HepG2 (cell line): ENCODE data around the gene WDSUB1. TPM values are rescaled to one million over a fixed set of nuclear protein-coding genes. Genes with fewer than 3 reads are reported as not detected.

Experiments
- CEBPG ChIP-seq: IDR thresholded peaks from 2 replicates; pipeline ENCODE4 v1.6.1; 2016
- DNMT3B ChIP-seq: conservative IDR thresholded peaks from 2 replicates; pipeline ENCODE4 v1.6.1; 2016; ENCODE audit warnings: missing biosample characterization, control low read depth
- FOXK2 ChIP-seq: fragments of 450-650 bp; IDR thresholded peaks from 2 replicates; pipeline ENCODE4 v1.6.1; 2016
- GABPA ChIP-seq, 2 experiments: IDR thresholded peaks; 2 replicates each; pipeline ENCODE4 v1.6.1; 2011 to 2016; ENCODE audit warnings: low read depth in 2 of 2, low read length in 1 of 2, missing biosample characterization in 1 of 2, missing genetic modification characterization in 1 of 2
- GMEB1 ChIP-seq: sonication (generic); formaldehyde crosslinking; IDR thresholded peaks from 2 replicates; pipeline ENCODE4 v1.5.1; 2020; ENCODE audit warnings: missing genetic modification reagents, mild to moderate bottlenecking, borderline replicate concordance
- HNF4A ChIP-seq: sonication (generic); formaldehyde crosslinking; IDR thresholded peaks from 2 replicates; pipeline ENCODE4 v1.4.0; 2020; ENCODE audit warnings: missing genetic modification reagents
- IKZF1 ChIP-seq: fragments of 450-650 bp; IDR thresholded peaks from 2 replicates; pipeline ENCODE4 v1.7.1; 2016
- JUND ChIP-seq: sonication (generic); formaldehyde crosslinking; IDR thresholded peaks from 2 replicates; pipeline ENCODE4 v1.8.0; 2022; ENCODE audit warnings: mild to moderate bottlenecking, missing genetic modification reagents
- MXD1 ChIP-seq: sonication (generic); formaldehyde crosslinking; IDR thresholded peaks from 2 replicates; pipeline ENCODE4 v1.4.0; 2020; ENCODE audit warnings: mild to moderate bottlenecking, missing genetic modification reagents
- MXI1 ChIP-seq: IDR thresholded peaks from 3 replicates; pipeline ENCODE4 v1.6.1; 2012; ENCODE audit warnings: low read depth, low read length, inconsistent platforms, borderline replicate concordance
- MYC ChIP-seq: sonication (generic); formaldehyde crosslinking; IDR thresholded peaks from 2 replicates; pipeline ENCODE4 v1.9.0; 2021; ENCODE audit warnings: missing genetic modification reagents, borderline replicate concordance
- NFATC3 ChIP-seq: sonication (generic); formaldehyde crosslinking; IDR thresholded peaks from 2 replicates; pipeline ENCODE4 v1.5.1; 2020; ENCODE audit warnings: mild to moderate bottlenecking, missing genetic modification reagents
- PAWR ChIP-seq: sonication (generic); formaldehyde crosslinking; IDR thresholded peaks from 2 replicates; pipeline ENCODE4 v1.4.0; 2020; ENCODE audit warnings: missing genetic modification reagents, mild to moderate bottlenecking, borderline replicate concordance
- PPARG ChIP-seq: conservative IDR thresholded peaks from 2 replicates; pipeline ENCODE4 v1.6.1; 2016; ENCODE audit warnings: missing biosample characterization, missing genetic modification reagents
- RELA ChIP-seq: sonication (generic); formaldehyde crosslinking; IDR thresholded peaks from 2 replicates; pipeline ENCODE4 v1.4.0; 2020; ENCODE audit warnings: missing genetic modification reagents
- RFX1 ChIP-seq: fragments of 450-650 bp; IDR thresholded peaks from 2 replicates; pipeline ENCODE4 v1.6.1; 2017
- SAP130 ChIP-seq: IDR thresholded peaks from 2 replicates; pipeline ENCODE4 v1.6.1; 2016; ENCODE audit warnings: low read depth
- SMAD3 ChIP-seq: sonication (generic); formaldehyde crosslinking; IDR thresholded peaks from 2 replicates; pipeline ENCODE4 v1.4.0; 2020; ENCODE audit warnings: missing genetic modification reagents
- TRIM24 ChIP-seq: sonication (generic); formaldehyde crosslinking; IDR thresholded peaks from 2 replicates; pipeline ENCODE4 v1.8.0; 2022; ENCODE audit warnings: mild to moderate bottlenecking, missing genetic modification reagents
- ZBTB37 ChIP-seq: sonication (generic); formaldehyde crosslinking; IDR thresholded peaks from 2 replicates; pipeline ENCODE4 v1.4.0; 2020; ENCODE audit warnings: mild to moderate bottlenecking, missing genetic modification reagents
- ZNF160 ChIP-seq: sonication (generic); formaldehyde crosslinking; IDR thresholded peaks from 2 replicates; pipeline ENCODE4 v1.8.0; 2022; ENCODE audit warnings: mild to moderate bottlenecking, inconsistent platforms, missing genetic modification reagents
- ZNF205 ChIP-seq: IDR thresholded peaks from 2 replicates; pipeline ENCODE4 v1.6.1; 2018; ENCODE audit warnings: missing biosample characterization, missing genetic modification reagents
- ZNF232 ChIP-seq: sonication (generic); formaldehyde crosslinking; IDR thresholded peaks from 2 replicates; pipeline ENCODE4 v1.4.0; 2020; ENCODE audit warnings: missing genetic modification reagents, borderline replicate concordance
- ZNF350 ChIP-seq: sonication (generic); formaldehyde crosslinking; IDR thresholded peaks from 2 replicates; pipeline ENCODE4 v1.4.0; 2020; ENCODE audit warnings: mild to moderate bottlenecking, low read depth, missing genetic modification reagents, borderline replicate concordance
- ZNF431 ChIP-seq: sonication (generic); formaldehyde crosslinking; IDR thresholded peaks from 2 replicates; pipeline ENCODE4 v1.9.0; 2022; ENCODE audit warnings: missing genetic modification reagents, low read depth, mild to moderate bottlenecking, borderline replicate concordance
- ZNF451 ChIP-seq: sonication (generic); formaldehyde crosslinking; IDR thresholded peaks from 2 replicates; pipeline ENCODE4 v1.5.0; 2020; ENCODE audit warnings: mild to moderate bottlenecking, missing genetic modification reagents
- ZNF496 ChIP-seq: sonication (generic); formaldehyde crosslinking; IDR thresholded peaks from 2 replicates; pipeline ENCODE4 v1.8.1; 2023; ENCODE audit warnings: mild to moderate bottlenecking, moderate library complexity, missing genetic modification reagents; ENCODE audit not compliant: insufficient replicate concordance
- ZNF547 ChIP-seq: sonication (generic); formaldehyde crosslinking; IDR thresholded peaks from 2 replicates; pipeline ENCODE4 v1.5.1; 2020; ENCODE audit warnings: mild to moderate bottlenecking, missing genetic modification reagents
- ZNF775 ChIP-seq: sonication (generic); formaldehyde crosslinking; IDR thresholded peaks from 2 replicates; pipeline ENCODE4 v1.4.0; 2020; ENCODE audit warnings: missing genetic modification reagents, mild to moderate bottlenecking, moderate library complexity, borderline replicate concordance
- ZSCAN31 ChIP-seq: sonication (generic); formaldehyde crosslinking; IDR thresholded peaks from 2 replicates; pipeline ENCODE4 v1.5.0; 2020; ENCODE audit warnings: low read depth, mild to moderate bottlenecking, missing genetic modification reagents
- polyA plus RNA-seq, 8 experiments: library from polyadenylated mRNA; depleted of rRNA in 3 of 8; stranded (reverse) in 7 of 8; unstranded in 1 of 8; fragments of >200 nt; fragmentation: Illumina TruSeq in 4 of 8; extraction: Trizol in 4 of 8; gene quantifications; 2 replicates each; pipeline versions ENCODE4 v1.2.1 to v1.2.3, GENCODE V29; 2011 to 2016; ENCODE audit warnings: low read depth in 4 of 8, missing spikeins in 1 of 8, mixed read lengths in 1 of 8; ENCODE audit not compliant: insufficient read depth in 1 of 8
- total RNA-seq, 5 experiments: library from RNA; depleted of rRNA; stranded (reverse); fragments of >200 nt; fragmentation: Illumina TruSeq; extraction: Trizol; gene quantifications; 2 replicates each; pipeline ENCODE4 v1.2.3, GENCODE V29; 2016; ENCODE audit warnings: low read depth in 1 of 5

WDSUB1 gene
- total and polyA plus RNA-seq, 2 of the 13 experiments (the other 11 are each of a cell fraction or from before 2014, with no cell fraction given) = 10.1 to 10.7 TPM

GRCh38 chr2:159286709-159287441 is 372 bp upstream of the WDSUB1 start (continued):
- TF ChIP-seq ZNF350 (CRISPR knock-in tag) = peak; percentile 71; the same call in 1 of the 2 replicates
- peak; percentile 34 for TF ChIP-seq HNF4A (CRISPR knock-in tag)
- TF ChIP-seq FOXK2 = no peak
- peak; percentile 33; the same call in 1 of the 2 replicates for TF ChIP-seq SMAD3 (CRISPR knock-in tag)
- no peak; the same call in 1 of the 2 replicates for TF ChIP-seq MXD1 (CRISPR knock-in tag)
- TF ChIP-seq GABPA (IDR thresholded peaks at IDR 0.05; ENCODE audit: low read depth, low read length) = no peak
- peak; percentile 60; the same call in 1 of the 2 replicates for TF ChIP-seq GABPA (CRISPR knock-in tag; IDR thresholded peaks at IDR 0.05; ENCODE audit: low read depth)
- TF ChIP-seq ZNF232 (CRISPR knock-in tag) = no peak; the same call in 1 of the 2 replicates
- TF ChIP-seq ZNF205 = no peak
- no peak for TF ChIP-seq ZNF496 (CRISPR knock-in tag)
- no peak for TF ChIP-seq ZNF160 (CRISPR knock-in tag)
- TF ChIP-seq IKZF1 = no peak
- no peak for TF ChIP-seq RFX1
- no peak for TF ChIP-seq PPARG
- TF ChIP-seq ZNF547 (CRISPR knock-in tag) = no peak; the same call in 1 of the 2 replicates
- no peak; the same call in 1 of the 2 replicates for TF ChIP-seq DNMT3B
- no peak for TF ChIP-seq PAWR (CRISPR knock-in tag)
- peak; percentile 18; the same call in 1 of the 3 replicates for TF ChIP-seq MXI1
- TF ChIP-seq MYC (CRISPR knock-in tag) = peak; percentile 30; the same call in 1 of the 2 replicates
- TF ChIP-seq CEBPG (CRISPR knock-in tag) = no peak
- TF ChIP-seq NFATC3 (CRISPR knock-in tag) = no peak
- TF ChIP-seq ZBTB37 (CRISPR knock-in tag) = no peak
- TF ChIP-seq TRIM24 (CRISPR knock-in tag) = no peak
- no peak for TF ChIP-seq RELA (CRISPR knock-in tag)
- 0 out of 2 replicates have a peak, but pooled peaks have one; percentile 21 for TF ChIP-seq JUND (CRISPR knock-in tag)
- no peak for TF ChIP-seq GMEB1 (CRISPR knock-in tag)
- no peak for TF ChIP-seq ZNF431 (CRISPR knock-in tag)
- peak; percentile 31 for TF ChIP-seq SAP130 (CRISPR knock-in tag)
- no peak for TF ChIP-seq ZNF775 (CRISPR knock-in tag)
- no peak for TF ChIP-seq ZSCAN31 (CRISPR knock-in tag)
- no peak; the same call in 1 of the 2 replicates for TF ChIP-seq ZNF451 (CRISPR knock-in tag)
